Kidney epithelial cell (primary cell): ENCODE data around the gene CDH23. TPM values are rescaled to one million over a fixed set of nuclear protein-coding genes. Genes with fewer than 3 reads are reported as not detected.

Experiments
- DNase-seq: peaks from one replicate; pipeline ENCODE4 v3.0.0-alpha.2; 2010; ENCODE audit warnings: low read depth
- H3K27me3 ChIP-seq: 2 replicates; pipeline ENCODE4 v1.6.0; 2011; ENCODE audit warnings: low read length; ENCODE audit not compliant: control insufficient read depth, insufficient read depth
- H3K36me3 ChIP-seq: 2 replicates; pipeline ENCODE4 v1.5.1; 2011; ENCODE audit warnings: low read length; ENCODE audit not compliant: control insufficient read depth, insufficient read depth
- H3K4me3 ChIP-seq: 2 replicates; pipeline ENCODE4 v1.5.1; 2011; ENCODE audit warnings: low read depth, mild to moderate bottlenecking, control low read depth, low read length
- CTCF ChIP-seq: IDR thresholded peaks from 2 replicates; pipeline ENCODE4 v1.5.1; 2011; ENCODE audit warnings: mild to moderate bottlenecking, moderate library complexity, low read length, control low read depth, inconsistent platforms; ENCODE audit not compliant: insufficient read depth, poor library complexity, severe bottlenecking
- total RNA-seq: library from RNA; depleted of rRNA; stranded (reverse); fragments of >200 nt; gene quantifications from 2 replicates; pipeline ENCODE4 v1.2.3, GENCODE V29; 2015

Gene CDH23
- total RNA-seq, 1 donor from 2014 or later = 0.04 TPM

GRCh38 chr10:71531485-71532446, 135.0 kb downstream of the CDH23 start:
- TF ChIP-seq CTCF = no peak
- no peak overlapping the region for H3K4me3 ChIP-seq
- DNase-seq = no peak
- H3K36me3 ChIP-seq = no peaks in the 10 kb centered on the region
- peaks cover 21% of the 10 kb centered on the region for H3K27me3 ChIP-seq

GRCh38 chr10:71532878-71533277, 136.2 kb downstream of the CDH23 start:
- Histone ChIP-seq H3K4me3 (no peak overlapping the region), H3K27me3 (peaks cover 14% of the 10 kb centered on the region)
- no peak for TF ChIP-seq CTCF

GRCh38 chr10:71533936-71534335, 137.2 kb downstream of the CDH23 start:
- TF ChIP-seq CTCF = no peak
- no peak for DNase-seq
- Histone ChIP-seq H3K36me3 (no peaks in the 10 kb centered on the region), H3K27me3 (peaks cover 16% of the 10 kb centered on the region), H3K4me3 (no peak overlapping the region)

More at GRCh38 chr10:71532878-71533277, 136.2 kb downstream of the CDH23 start:
- DNase-seq = no peak
- H3K36me3 ChIP-seq = no peaks in the 10 kb centered on the region

DNA sequence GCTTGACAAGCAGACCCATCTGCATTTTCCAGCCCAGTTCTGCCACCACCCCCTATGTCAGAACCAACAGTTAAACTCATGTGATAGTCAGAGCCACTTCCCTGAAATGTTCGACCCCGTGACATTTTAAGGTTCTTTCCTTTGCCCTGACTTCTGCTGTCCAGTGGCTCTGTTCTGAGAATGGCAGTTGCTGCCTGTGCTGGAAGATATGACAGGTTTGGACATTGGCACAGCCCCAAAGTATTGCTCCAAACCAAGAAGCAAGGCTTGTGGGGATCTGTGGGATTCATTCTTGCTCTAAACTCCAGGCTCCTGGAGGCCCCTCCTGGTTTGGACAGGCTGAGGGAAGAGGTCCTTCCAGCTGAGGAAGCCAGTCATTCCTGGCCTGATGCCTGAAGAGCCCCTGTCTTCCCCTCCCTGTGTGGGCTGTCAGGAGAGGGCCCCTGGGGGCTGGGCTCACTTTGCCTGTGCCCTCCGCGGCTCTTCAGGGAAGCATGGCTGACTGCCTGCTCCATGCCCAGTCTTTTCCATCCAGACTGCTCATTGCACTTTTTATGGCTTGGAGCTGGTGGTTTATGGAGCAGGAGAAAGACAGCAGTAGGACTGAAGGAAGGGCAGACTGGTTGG, 138.0 kb downstream of the CDH23 start:
- Histone ChIP-seq H3K27me3 (peaks cover 21% of the 10 kb centered on the region), H3K36me3 (no peaks in the 10 kb centered on the region), H3K4me3 (no peak overlapping the region)
- DNase-seq = no peak
- no peak for TF ChIP-seq CTCF

DNA sequence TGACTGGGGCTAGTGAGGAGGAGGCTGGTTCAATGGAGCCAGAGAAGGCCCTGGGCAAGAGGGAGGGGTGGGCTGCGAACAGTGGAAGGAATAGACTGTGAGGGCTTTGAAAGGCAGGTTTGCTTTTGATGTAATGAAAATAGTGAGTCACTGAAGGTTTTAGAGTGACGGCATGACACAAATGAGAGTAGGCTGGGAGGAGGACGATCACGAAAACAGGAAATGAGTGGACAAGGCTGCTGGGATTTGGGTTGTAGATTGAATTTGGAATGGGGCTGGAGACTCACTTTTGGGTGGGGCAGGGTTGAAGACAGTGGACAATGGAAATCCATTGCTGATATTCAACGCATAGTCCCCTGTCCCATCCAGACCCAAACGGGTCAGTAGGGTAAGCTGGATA, 139.6 kb downstream of the CDH23 start:
- no peak for DNase-seq

More for the DNA sequence above, 139.6 kb downstream of the CDH23 start:
- TF ChIP-seq CTCF = no peak
- no peak overlapping the region for H3K4me3 ChIP-seq
- peaks cover 22% of the 10 kb centered on the region for H3K27me3 ChIP-seq
- H3K36me3 ChIP-seq = no peaks in the 10 kb centered on the region
